Measurements from ENCODE around the gene RSL24D1.

RSL24D1 gene

DNA sequence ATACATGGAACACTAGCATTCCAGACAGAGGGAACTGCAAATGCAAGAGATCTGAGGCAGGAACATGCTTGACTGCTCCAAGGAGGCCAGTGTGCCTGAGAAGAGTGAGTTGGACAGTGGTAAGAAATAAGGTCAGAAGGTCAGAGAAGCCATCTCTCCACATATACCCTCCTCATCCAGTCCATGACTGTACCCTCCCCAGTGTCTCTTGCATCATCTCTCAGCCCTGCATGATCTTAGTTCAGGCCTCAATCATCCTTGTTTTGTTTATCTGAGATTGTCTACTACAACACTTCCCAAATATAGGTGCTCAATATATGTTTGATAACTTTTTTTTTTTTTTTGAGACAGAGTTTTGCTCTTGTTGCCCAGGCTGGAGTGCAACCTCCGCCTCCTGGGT, 5.5 kb upstream of the RSL24D1 start:
- H3K36me3 ChIP-seq (ENCODE audit: control insufficient read depth, low read depth, low read length): no peaks in the 10 kb centered on the region

DNA sequence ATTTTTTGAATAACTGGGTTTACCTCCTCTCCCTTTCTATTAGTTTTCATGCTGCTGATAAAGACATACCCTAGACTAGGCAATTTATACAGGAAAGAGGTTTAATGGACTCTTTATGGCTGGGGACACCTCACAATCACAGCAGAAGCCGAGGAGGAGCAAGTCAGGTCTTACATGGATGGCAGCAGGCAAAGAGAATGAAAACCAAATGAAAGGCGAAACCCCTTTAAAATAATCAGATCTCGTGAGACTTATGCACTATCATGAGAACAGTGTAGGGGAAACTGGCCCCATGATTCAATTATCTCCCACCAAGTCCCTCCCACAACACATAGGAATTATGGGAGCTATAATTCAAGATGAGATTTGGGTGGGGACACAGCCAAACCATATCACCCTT, 2.0 kb upstream of the RSL24D1 start:
- no peak overlapping the region for H3K4me3 ChIP-seq (ENCODE audit: low read length)
- H3K9me3 ChIP-seq (ENCODE audit: control insufficient read depth, low read depth, low read length): no peaks in the 10 kb centered on the region
- peaks cover 9% of the 10 kb centered on the region for H3K36me3 ChIP-seq (ENCODE audit: control insufficient read depth, low read depth, low read length)
- H3K27me3 ChIP-seq (ENCODE audit: control insufficient read depth, insufficient read depth, low read length): no peaks in the 10 kb centered on the region
- H3K27ac ChIP-seq (ENCODE audit: low read length): no peak overlapping the region
- H3K4me1 ChIP-seq (ENCODE audit: control insufficient read depth, low read depth, low read length): peaks cover 8% of the 10 kb centered on the region
- H3K9ac ChIP-seq (ENCODE audit: low read length): no peak overlapping the region

More for the DNA sequence above, 5.5 kb upstream of the RSL24D1 start:
- no peaks in the 10 kb centered on the region for H3K27me3 ChIP-seq (ENCODE audit: control insufficient read depth, insufficient read depth, low read length)
- H3K9ac ChIP-seq (ENCODE audit: low read length): no peak overlapping the region
- no peak overlapping the region for H3K27ac ChIP-seq (ENCODE audit: low read length)
- H3K9me3 ChIP-seq (ENCODE audit: control insufficient read depth, low read depth, low read length): no peaks in the 10 kb centered on the region
- H3K4me3 ChIP-seq (ENCODE audit: low read length): no peak overlapping the region
- no peaks in the 10 kb centered on the region for H3K4me1 ChIP-seq (ENCODE audit: control insufficient read depth, low read depth, low read length)

DNA sequence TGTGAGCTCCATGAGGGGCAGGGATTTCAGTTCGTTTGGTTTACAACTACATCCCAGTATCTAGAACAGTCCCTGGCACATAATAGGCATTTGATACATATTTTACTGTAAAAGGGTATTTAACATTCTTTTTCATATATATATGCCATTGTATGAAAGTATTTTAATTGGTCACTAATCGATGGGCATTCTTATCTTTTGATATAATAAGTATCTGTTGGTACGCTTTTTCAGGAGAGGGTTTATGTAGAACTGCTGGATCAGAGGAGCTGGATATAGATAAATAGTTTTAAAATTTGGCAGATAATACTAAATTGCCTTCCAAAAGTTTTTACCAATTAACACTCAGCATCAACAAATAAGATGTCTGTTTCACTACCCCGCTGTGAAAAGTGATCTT, 978 bp upstream of the RSL24D1 start:
- H3K27me3 ChIP-seq (ENCODE audit: control insufficient read depth, insufficient read depth, low read length): no peaks in the 10 kb centered on the region
- no peaks in the 10 kb centered on the region for H3K9me3 ChIP-seq (ENCODE audit: control insufficient read depth, low read depth, low read length)
- H3K4me3 ChIP-seq (ENCODE audit: low read length): peak overlapping the region; percentile 77
- H3K9ac ChIP-seq (ENCODE audit: low read length): peak overlapping the region; percentile 97
- H3K4me1 ChIP-seq (ENCODE audit: control insufficient read depth, low read depth, low read length): peaks cover 8% of the 10 kb centered on the region
- H3K36me3 ChIP-seq (ENCODE audit: control insufficient read depth, low read depth, low read length): peaks cover 14% of the 10 kb centered on the region
- no peak overlapping the region for H3K27ac ChIP-seq (ENCODE audit: low read length)

DNA sequence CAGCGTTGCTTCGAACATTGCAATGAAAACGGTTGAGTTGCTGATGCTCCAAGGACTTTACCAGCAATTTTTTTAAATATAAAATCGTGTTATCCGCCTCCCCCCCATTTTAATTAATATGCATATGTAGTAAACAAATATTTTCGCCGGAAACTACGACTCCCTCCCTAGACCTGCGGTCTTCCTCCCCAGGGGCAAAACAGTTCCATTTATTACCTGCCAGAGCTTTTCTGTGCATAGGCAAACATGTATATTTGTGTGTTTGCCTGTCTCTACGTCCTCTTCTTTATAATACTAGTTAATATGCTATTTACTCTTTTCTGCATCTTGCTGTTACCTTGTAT, 593 bp upstream of the RSL24D1 start:
- Histone ChIP-seq H3K4me3 (ENCODE audit: low read length) (peak overlapping the region; percentile 77), H3K27ac (ENCODE audit: low read length) (peak overlapping the region; percentile 86), H3K27me3 (ENCODE audit: control insufficient read depth, insufficient read depth, low read length) (no peaks in the 10 kb centered on the region), H3K9ac (ENCODE audit: low read length) (peak overlapping the region; percentile 97), H3K4me1 (ENCODE audit: control insufficient read depth, low read depth, low read length) (peaks cover 8% of the 10 kb centered on the region), H3K9me3 (ENCODE audit: control insufficient read depth, low read depth, low read length) (no peaks in the 10 kb centered on the region), H3K36me3 (ENCODE audit: control insufficient read depth, low read depth, low read length) (peaks cover 18% of the 10 kb centered on the region)

DNA sequence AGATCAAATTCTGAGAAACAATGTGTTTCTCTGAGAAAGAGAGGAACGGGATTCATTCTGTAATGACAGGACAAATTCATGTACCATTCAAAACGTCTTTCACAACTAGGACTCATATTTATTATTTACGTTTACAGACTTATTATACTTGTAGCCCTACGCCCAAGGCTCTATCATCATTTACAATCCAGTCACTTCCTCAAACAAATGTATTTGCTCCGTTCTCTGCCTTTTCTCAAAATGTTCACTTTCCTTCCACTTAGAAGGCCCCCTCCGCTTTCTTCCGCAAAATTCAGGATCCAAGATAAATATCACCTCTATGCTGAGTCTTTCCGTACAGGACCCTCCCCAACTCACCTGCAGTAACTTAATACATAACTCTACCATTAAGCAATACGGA, 745 bp downstream of the RSL24D1 start:
- Histone ChIP-seq H3K9ac (ENCODE audit: low read length) (peak overlapping the region; percentile 97), H3K9me3 (ENCODE audit: control insufficient read depth, low read depth, low read length) (no peaks in the 10 kb centered on the region), H3K27me3 (ENCODE audit: control insufficient read depth, insufficient read depth, low read length) (no peaks in the 10 kb centered on the region), H3K36me3 (ENCODE audit: control insufficient read depth, low read depth, low read length) (peaks cover 32% of the 10 kb centered on the region), H3K27ac (ENCODE audit: low read length) (peak overlapping the region; percentile 93), H3K4me3 (ENCODE audit: low read length) (peak overlapping the region; percentile 77), H3K4me1 (ENCODE audit: control insufficient read depth, low read depth, low read length) (peaks cover 8% of the 10 kb centered on the region)

DNA sequence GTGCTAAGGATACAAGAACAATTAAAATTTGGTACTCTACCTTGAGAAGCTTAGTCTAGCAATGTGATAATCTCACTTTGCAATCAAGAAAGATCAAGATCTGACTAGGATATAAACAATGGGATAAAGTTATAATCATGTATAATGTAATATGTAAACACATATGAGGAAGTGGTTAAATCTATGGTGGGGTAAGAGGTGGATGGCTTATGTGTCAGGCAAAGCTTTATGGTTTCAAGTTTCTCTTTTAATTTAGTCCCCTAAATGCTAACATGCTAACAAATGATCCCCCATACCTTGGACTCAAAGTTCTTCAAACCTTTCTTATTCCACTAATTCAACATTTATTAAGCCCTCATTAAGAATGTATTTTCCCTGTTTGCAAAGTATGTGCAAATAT, 2.5 kb downstream of the RSL24D1 start:
- peaks cover 48% of the 10 kb centered on the region for H3K36me3 ChIP-seq (ENCODE audit: control insufficient read depth, low read depth, low read length)
- no peak overlapping the region for H3K9ac ChIP-seq (ENCODE audit: low read length)
- peak overlapping the region; percentile 77 for H3K4me3 ChIP-seq (ENCODE audit: low read length)
- no peak overlapping the region for H3K27ac ChIP-seq (ENCODE audit: low read length)
- H3K4me1 ChIP-seq (ENCODE audit: control insufficient read depth, low read depth, low read length): peaks cover 8% of the 10 kb centered on the region
- H3K9me3 ChIP-seq (ENCODE audit: control insufficient read depth, low read depth, low read length): no peaks in the 10 kb centered on the region
- no peaks in the 10 kb centered on the region for H3K27me3 ChIP-seq (ENCODE audit: control insufficient read depth, insufficient read depth, low read length)

DNA sequence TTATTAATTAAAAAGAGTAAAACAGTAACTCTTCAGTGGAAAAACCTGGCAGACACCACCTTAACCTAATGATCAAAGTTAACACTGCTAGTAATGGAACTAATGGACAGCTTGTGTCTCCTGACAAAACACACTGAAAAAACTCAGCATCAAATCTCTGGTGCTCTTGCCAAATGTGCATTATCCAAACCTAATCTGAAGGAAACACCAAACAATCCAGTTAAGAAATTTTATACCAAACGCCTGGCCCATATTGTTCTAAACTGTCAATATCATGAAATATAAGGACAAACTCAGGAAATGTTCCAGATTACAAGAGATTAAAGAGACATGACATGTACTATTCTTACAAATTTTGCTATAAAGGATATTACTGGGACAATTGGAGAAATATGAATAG, 10.4 kb downstream of the RSL24D1 start:
- Histone ChIP-seq H3K36me3 (ENCODE audit: control insufficient read depth, low read depth, low read length) (peaks cover 86% of the 10 kb centered on the region), H3K27me3 (ENCODE audit: control insufficient read depth, insufficient read depth, low read length) (no peaks in the 10 kb centered on the region), H3K4me1 (ENCODE audit: control insufficient read depth, low read depth, low read length) (peaks cover 3% of the 10 kb centered on the region), H3K4me3 (ENCODE audit: low read length) (no peak overlapping the region), H3K9me3 (ENCODE audit: control insufficient read depth, low read depth, low read length) (no peaks in the 10 kb centered on the region), H3K27ac (ENCODE audit: low read length) (no peak overlapping the region), H3K9ac (ENCODE audit: low read length) (no peak overlapping the region)

DNA sequence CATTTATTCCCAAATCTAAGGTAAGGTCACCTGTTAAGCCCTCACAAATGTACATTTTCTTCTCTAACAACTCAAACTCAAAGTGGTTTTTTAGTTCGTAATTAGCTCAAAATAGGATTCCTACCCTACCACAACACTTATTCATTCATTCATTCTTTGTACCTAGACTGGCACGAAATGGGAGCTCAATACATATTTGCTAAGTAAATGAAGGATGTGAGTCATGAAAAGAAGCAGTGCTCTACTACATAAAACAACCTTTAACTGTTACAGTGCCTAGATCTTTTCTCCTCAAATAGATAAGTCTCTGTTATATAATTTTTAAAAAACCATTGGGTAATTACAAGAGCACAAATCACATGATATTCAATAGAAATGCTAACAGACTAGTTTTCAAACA, 13.1 kb downstream of the RSL24D1 start:
- H3K9ac ChIP-seq (ENCODE audit: low read length): no peak overlapping the region
- no peak overlapping the region for H3K4me3 ChIP-seq (ENCODE audit: low read length)
- H3K27me3 ChIP-seq (ENCODE audit: control insufficient read depth, insufficient read depth, low read length): no peaks in the 10 kb centered on the region
- H3K27ac ChIP-seq (ENCODE audit: low read length): no peak overlapping the region
- H3K4me1 ChIP-seq (ENCODE audit: control insufficient read depth, low read depth, low read length): peaks cover 3% of the 10 kb centered on the region
- peaks cover 79% of the 10 kb centered on the region for H3K36me3 ChIP-seq (ENCODE audit: control insufficient read depth, low read depth, low read length)
- no peaks in the 10 kb centered on the region for H3K9me3 ChIP-seq (ENCODE audit: control insufficient read depth, low read depth, low read length)

DNA sequence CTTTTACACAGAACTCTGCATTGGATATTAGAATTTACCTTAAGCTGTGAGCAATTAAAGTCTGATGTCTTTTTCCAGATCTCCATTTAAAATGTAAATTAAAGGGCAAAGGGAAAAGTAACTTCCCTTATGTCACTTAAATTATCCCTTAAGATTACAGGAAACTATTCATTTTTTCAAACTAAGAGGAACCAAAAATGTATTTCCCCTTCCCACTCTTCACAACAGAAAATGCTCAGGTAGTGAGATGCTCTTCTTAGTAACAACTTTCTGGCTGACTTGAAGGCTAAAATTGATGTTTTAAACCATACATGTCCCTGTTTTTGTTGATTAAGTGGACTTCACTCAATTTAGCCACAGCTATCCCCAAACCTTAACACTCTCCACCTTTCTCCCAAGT, 17.6 kb downstream of the RSL24D1 start:
- Histone ChIP-seq H3K4me3 (ENCODE audit: low read length) (no peak overlapping the region), H3K36me3 (ENCODE audit: control insufficient read depth, low read depth, low read length) (peaks cover 44% of the 10 kb centered on the region), H3K4me1 (ENCODE audit: control insufficient read depth, low read depth, low read length) (no peaks in the 10 kb centered on the region), H3K27ac (ENCODE audit: low read length) (no peak overlapping the region), H3K9ac (ENCODE audit: low read length) (no peak overlapping the region), H3K9me3 (ENCODE audit: control insufficient read depth, low read depth, low read length) (no peaks in the 10 kb centered on the region), H3K27me3 (ENCODE audit: control insufficient read depth, insufficient read depth, low read length) (no peaks in the 10 kb centered on the region)

DNA sequence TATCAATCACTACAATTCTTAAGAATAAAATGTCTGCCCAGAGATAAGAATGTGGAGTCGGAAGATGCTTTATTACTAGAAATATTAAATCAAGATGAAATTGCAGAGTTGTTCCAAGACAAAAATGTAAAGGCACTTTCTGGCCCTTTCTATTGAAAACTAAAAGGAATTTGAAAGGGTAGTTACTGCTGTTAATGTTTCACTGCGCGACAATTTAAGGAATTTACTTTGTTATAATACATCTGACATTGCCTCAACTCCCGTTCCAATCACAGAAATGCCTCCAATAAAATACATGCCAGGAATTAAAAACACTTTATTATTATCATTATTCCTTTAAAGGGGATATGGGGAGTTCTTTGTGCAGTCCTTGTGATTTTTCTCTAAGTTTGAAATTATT, 26.4 kb downstream of the RSL24D1 start:
- no peaks in the 10 kb centered on the region for H3K27me3 ChIP-seq (ENCODE audit: control insufficient read depth, insufficient read depth, low read length)
- H3K9me3 ChIP-seq (ENCODE audit: control insufficient read depth, low read depth, low read length): no peaks in the 10 kb centered on the region
- H3K36me3 ChIP-seq (ENCODE audit: control insufficient read depth, low read depth, low read length): no peaks in the 10 kb centered on the region
- no peak overlapping the region for H3K9ac ChIP-seq (ENCODE audit: low read length)
- no peak overlapping the region for H3K27ac ChIP-seq (ENCODE audit: low read length)
- no peak overlapping the region for H3K4me3 ChIP-seq (ENCODE audit: low read length)
- no peaks in the 10 kb centered on the region for H3K4me1 ChIP-seq (ENCODE audit: control insufficient read depth, low read depth, low read length)

DNA sequence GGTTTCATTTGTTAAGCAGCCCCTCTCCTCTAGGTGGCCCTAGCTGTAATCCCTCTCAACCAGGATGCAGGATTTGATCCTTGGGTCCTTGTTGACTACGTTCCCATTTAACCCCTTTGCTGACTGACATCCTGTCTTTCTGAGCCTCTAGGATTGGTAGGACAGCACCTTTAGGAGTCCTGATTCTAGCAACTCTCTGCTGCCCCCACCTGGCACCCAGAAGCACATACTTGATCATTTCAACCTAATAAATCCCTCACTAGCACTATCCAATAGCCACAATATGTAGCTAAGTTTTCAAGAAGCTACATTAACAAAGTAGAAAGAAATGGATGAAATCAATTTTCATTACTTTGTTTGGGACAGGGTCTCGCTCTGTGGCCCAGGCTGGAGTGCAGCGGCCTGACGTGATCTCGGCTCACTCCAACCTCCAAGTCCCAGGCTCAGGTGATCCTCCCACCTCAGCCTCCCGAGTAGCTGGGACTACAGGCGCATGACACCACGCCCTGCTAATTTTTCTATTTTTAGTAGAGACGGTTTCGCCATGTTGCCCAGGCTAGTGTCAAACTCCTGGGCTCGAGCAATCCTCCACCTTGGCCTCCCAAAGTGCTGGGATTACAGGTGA, 28.3 kb downstream of the RSL24D1 start:
- Histone ChIP-seq H3K27me3 (ENCODE audit: control insufficient read depth, insufficient read depth, low read length) (no peaks in the 10 kb centered on the region), H3K4me1 (ENCODE audit: control insufficient read depth, low read depth, low read length) (no peaks in the 10 kb centered on the region), H3K9ac (ENCODE audit: low read length) (no peak overlapping the region), H3K4me3 (ENCODE audit: low read length) (no peak overlapping the region), H3K36me3 (ENCODE audit: control insufficient read depth, low read depth, low read length) (no peaks in the 10 kb centered on the region), H3K27ac (ENCODE audit: low read length) (no peak overlapping the region), H3K9me3 (ENCODE audit: control insufficient read depth, low read depth, low read length) (no peaks in the 10 kb centered on the region)

DNA sequence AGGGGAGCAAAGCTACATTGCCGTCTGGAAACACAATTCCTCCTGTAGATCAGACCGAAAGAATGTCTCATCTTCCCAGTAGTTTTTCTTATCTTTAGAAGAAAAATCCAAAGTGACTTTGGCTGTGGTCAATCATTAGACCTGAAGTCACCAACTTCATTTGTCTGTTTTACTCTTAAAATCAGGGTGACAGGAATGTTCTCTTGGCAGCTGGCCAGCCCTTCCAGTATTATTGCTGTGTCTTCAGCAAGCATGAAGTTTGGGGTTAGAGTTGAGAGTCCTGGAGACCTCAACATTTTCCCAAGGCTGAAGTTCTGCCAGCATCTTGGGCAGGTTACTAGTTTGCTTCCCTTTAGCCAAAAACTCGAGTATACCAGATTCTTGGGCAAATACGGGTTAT, 32.5 kb downstream of the RSL24D1 start:
- Histone ChIP-seq H3K36me3 (ENCODE audit: control insufficient read depth, low read depth, low read length) (no peaks in the 10 kb centered on the region), H3K27me3 (ENCODE audit: control insufficient read depth, insufficient read depth, low read length) (no peaks in the 10 kb centered on the region), H3K27ac (ENCODE audit: low read length) (no peak overlapping the region), H3K4me3 (ENCODE audit: low read length) (no peak overlapping the region), H3K4me1 (ENCODE audit: control insufficient read depth, low read depth, low read length) (no peaks in the 10 kb centered on the region), H3K9me3 (ENCODE audit: control insufficient read depth, low read depth, low read length) (no peaks in the 10 kb centered on the region), H3K9ac (ENCODE audit: low read length) (no peak overlapping the region)

Data from iPS-18a (cell line).